ENCODE results near the gene KTN1.

DNA sequence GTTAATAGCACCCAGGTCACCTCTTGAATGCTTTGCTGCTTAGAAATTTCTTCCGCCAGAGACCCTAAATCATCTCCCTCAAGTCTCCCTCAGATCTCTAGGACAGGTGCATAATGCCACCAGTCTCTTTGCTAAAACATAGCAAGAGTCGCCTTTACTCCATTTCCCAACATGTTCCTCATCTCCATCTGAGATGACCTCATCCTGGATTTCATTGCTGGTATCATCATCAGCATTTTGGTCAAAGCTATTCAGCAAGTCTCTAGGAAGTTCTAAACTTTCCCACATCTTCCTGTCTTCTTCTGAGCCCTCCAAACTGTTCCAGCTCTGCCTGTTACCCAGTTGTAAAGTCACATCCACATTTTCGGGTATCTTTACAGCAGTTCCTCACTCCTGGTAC is 41.0 kb downstream of the KTN1 start:
- TF ChIP-seq, protein P1, sequence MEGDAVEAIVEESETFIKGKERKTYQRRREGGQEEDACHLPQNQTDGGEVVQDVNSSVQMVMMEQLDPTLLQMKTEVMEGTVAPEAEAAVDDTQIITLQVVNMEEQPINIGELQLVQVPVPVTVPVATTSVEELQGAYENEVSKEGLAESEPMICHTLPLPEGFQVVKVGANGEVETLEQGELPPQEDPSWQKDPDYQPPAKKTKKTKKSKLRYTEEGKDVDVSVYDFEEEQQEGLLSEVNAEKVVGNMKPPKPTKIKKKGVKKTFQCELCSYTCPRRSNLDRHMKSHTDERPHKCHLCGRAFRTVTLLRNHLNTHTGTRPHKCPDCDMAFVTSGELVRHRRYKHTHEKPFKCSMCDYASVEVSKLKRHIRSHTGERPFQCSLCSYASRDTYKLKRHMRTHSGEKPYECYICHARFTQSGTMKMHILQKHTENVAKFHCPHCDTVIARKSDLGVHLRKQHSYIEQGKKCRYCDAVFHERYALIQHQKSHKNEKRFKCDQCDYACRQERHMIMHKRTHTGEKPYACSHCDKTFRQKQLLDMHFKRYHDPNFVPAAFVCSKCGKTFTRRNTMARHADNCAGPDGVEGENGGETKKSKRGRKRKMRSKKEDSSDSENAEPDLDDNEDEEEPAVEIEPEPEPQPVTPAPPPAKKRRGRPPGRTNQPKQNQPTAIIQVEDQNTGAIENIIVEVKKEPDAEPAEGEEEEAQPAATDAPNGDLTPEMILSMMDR (IDR thresholded peaks at IDR 0.05; ENCODE audit: insufficient read depth, low read length, poor library complexity, severe bottlenecking), result no peak
- TF ChIP-seq EZH2phosphoT487 (conservative IDR thresholded peaks at IDR 0.05; ENCODE audit: low read length), result no peak
